Hematopoietic multipotent progenitor cell treated with erythropoietin and hydrocortisone succinate and interleukin-3 and kit ligand, for 15 days (in vitro differentiated cells): Measurements from ENCODE around the gene TMCO1.
"Not testable (repeated sequence)": the region's sequence is repeated elsewhere in the genome, so short reads cannot be mapped to it uniquely, and the experiment has no call there.

ENCODE experiments used
- DNase-seq: peaks from one replicate; pipeline ENCODE4 v3.0.0-alpha.2; 2015; ENCODE audit warnings: low spot score

TMCO1 gene, protein sequence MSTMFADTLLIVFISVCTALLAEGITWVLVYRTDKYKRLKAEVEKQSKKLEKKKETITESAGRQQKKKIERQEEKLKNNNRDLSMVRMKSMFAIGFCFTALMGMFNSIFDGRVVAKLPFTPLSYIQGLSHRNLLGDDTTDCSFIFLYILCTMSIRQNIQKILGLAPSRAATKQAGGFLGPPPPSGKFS

GRCh38 chr1:165768513-165769394, at the start of gene TMCO1:
TMCO1 (minus strand) TSS chr1:165768868; CDS start chr1:165768751, 117 bp downstream.
- peak; percentile 96 for DNase-seq

GRCh38 chr1:165816826-165817497, 48.3 kb upstream of the TMCO1 start:
- peak; percentile 45 for DNase-seq

DNA sequence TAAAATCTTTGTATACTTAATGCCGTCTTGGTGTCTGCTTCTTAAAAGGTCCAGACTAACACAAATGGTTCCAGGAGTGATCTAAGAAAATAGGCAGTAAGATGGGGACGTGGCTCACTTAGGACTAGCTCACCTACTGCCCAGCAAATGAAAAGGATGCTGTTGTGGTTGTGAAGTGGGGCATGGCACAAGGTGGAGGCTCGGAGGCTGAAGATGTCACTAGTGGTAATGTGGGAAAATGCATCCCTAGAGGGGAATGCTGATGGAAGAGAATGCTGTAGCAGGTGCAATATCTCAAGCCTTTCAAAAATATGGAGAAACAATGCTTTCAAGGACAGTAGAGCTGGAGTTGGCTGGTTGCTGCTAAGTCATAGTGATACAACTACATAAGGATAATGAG, 47.5 kb upstream of the TMCO1 start:
- DNase-seq = no peak

DNA sequence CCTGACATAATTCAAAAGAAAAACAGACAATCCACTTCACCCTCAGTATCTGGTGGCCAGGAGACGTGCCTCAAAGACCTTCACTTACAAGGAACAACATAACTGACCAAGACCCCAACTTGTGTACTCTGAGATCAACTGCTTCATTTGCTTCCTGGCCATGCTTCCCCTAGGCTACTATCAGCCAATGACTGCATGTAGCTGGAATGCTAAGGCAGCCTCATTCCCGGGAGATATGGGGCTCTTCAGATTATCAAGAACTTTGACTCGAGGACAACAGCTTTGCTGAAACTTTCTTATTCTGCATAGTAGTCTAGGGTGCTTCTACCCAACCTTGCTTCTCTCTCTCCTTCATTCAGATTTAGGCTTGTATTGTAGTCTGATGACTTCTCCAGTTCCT, 47.1 kb upstream of the TMCO1 start:
- no peak for DNase-seq

DNA sequence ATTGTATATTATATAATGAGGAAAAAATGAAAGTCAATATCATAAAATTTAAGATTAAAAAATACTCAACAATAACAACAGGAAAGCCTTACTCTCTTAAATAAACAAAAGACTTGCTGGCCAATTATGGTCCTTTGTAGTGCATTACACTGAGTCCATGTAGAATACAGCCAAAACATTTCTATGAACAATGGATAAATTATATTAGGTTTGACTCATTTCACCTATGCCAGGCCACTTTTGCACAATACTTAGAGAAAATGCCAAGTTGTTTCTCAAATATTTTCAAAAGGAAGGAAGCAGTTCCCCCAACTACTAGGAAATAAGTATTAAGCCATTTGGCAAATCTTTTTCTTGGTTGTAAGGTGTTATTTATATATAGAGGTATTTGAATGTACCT, 38.9 kb upstream of the TMCO1 start:
- DNase-seq = no peak

DNA sequence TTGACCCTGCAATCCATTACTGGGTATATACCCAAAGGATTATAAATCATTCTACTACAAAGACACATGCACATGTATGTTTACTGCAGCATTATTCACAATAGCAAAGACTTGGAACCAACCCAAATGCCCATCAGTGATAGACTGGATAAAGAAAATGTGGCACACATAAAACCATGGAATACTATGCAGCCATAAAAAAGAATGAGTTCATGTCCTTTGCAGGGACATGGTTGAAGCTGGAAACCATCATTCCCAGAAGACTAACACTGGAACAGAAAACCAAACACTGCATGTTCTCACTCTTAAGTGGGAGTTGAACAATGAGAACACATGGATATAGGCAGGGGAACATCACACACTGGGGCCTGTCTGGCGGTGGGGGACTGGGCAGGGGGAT, 35.8 kb upstream of the TMCO1 start:
- DNase-seq = not testable (repeated sequence)

DNA sequence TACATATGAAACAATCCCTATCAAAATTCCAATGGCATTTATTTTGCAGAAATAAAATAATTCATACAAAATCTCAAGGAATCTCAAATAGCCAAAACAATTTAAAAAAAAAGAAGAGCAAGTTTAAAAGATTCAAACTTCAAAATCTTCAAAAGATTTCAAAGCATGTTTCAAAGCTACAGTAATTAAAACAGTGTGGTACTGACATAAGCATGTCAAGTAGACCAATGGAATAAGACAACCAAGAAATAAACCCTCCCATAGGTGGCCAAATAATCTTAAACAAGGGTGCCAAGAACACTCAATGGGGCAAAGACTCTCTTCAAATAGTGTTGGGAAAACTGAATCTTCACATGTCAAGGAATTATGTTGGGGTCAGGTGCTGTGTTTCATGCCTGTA, 30.7 kb upstream of the TMCO1 start:
- DNase-seq = no peak

DNA sequence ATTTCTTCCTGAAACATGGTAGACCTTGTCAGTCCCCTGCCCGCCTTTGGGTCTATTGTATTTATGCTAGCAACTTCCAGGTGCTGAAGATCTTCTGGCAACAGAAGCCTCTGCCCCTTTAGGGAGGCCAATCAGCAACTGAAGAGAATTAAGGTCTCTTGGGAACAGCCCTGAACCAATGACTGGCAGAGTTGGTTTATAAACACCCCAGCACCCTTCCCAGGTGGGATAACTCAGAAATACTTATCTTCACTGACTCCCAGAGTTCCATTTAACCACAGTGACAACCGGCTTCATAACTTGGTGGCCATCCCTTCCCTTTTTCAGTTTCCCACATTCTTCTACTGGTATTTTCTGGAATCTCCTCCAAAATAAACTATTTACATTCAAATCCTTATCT, 27.2 kb upstream of the TMCO1 start:
- no peak for DNase-seq

- DNase-seq = no peak
Observed at GRCh38 chr1:165793951-165794350, 25.3 kb upstream of the TMCO1 start.

GRCh38 chr1:165787741-165788140, 19.1 kb upstream of the TMCO1 start:
- no peak for DNase-seq

DNA sequence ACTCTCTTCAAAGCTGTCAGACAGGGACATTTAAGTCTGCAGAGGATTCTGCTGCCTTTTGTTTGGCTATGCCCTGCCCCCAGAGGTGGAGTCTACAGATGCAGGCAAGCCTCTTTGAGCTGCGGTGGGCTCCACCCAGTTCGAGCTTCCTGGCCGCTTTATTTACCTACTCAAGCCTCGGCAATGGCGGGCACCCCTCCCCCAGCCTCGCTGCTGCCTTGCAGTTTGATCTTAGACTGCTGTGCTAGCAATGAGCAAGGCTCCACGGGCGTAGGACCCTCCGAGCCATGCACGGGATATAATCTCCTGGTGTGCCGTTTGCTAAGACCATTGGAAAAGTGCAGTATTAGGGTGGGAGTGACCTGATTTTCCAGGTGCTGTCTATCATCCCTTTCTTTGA, 14.9 kb upstream of the TMCO1 start:
- DNase-seq = not testable (repeated sequence)

DNA sequence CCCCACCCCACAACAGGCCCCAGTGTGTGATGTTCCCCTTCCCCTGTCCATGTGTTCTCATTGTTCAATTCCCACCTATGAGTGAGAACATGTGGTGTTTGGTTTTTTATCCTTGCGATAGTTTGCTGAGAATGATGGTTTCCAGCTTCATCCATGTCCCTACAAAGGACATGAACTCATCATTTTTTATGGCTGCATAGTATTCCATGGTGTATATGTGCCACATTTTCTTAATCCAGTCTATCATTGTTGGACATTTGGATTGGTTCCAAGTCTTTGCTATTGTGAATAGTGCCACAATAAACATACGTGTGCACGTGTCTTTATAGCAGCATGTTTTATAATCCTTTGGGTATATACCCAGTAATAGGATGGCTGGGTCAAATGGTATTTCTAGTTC, 9.5 kb upstream of the TMCO1 start:
- not testable (repeated sequence) for DNase-seq

DNA sequence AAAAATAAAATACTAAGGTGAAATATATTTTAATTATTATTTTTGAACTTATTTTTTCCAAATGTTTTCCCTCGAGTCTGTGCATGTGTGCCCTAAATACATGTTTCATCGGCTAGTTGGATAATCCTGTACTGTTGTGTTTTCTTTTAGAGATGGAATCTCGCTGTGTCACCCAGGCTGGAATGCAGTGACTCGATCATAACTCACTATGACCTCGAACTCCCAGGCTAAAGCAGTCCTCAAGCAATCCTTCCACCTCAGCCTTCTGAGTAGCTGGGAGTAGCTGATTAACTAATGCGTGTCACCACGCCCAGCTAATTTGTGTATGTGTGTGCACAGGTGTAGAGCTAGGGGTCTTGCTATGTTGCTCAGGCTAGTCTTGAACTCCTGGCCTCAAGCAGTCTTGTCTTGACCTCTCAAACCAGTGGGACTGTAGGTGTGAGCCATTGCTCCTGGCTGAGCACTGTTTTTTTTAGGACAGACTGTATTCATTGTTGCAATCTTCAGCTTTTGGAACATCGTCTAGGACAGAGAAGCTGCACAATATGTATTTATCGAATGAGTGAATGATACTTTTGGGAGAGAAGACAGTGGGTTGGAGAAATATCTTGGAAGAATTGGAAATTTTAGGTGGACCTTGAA, 4.8 kb upstream of the TMCO1 start:
- no peak for DNase-seq

DNA sequence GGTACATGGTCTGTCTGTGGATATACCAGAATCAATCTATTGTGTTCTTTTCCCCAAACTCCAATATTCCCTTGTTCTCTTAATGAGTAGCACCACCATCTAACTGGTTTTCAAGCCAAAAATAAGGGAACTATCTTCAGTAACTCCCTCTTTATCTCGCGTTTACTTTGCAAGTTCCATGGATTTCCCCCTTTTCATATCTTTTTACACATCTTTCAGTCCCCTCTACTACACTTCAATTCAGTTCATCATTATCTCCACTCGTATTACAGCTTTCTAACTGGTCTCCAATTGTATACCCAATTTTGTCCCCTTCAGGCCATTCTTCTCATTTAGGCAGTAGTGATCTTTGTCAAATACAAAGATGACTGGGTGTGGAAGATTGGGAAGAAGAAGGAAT, 4.1 kb upstream of the TMCO1 start:
- no peak for DNase-seq

DNA sequence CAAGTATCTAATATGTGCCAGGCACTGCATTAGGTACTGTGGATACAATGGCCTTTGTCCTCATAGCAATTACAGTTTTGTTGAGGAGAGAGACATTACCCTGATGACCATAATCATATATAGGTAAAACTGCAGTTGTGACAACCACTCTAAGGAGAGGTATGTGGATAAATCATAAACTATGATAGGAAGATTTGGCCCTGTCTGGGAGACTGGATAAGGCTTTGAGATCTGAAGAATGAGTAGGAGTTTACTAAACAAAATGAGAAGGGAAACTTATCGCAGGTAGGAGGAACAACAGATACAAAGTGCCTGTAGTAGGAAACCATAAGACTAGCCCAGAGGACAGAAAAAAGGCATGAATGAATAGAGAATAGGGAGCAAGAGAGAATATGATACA, 4.4 kb downstream of the TMCO1 start:
- DNase-seq = no peak

DNA sequence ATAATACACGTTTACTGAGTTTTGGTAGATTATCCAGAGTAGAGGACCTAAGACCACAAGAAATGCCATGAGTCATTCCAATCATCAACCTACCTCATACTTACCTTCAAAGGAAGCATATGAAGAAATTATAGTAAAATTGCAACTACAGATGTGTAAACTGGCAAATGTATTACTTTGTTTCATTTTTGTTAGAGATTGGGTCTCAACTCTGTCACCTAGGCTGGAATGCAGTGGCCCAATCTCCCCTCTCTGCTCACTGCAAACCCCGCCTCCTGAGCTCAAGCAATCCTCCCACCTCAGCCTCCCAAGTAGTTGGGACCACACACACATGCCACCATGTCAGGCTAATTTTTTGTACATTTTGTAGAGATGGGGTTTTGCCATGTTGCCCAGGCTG, 5.2 kb downstream of the TMCO1 start:
- no peak for DNase-seq

DNA sequence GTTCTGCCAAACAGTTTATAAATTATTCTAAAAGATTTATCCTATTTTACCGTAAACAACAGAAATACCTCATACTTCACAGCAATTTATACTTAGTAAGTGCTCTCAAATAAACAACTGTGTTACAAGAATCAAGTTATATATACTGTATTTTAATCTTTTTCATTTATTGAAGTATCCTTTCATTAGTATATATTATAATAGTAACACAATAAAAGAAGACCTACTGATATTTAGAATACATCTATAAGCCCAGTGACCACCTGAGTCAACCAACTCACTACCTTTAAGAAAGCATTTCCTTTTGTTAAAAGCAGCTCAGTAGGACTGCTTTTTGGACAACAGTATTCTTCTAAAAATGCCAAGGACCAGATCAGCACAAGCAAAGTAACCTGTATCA, 5.9 kb downstream of the TMCO1 start:
- no peak for DNase-seq

- no peak for DNase-seq
Observed at GRCh38 chr1:165759095-165759494, 9.6 kb downstream of the TMCO1 start.

DNA sequence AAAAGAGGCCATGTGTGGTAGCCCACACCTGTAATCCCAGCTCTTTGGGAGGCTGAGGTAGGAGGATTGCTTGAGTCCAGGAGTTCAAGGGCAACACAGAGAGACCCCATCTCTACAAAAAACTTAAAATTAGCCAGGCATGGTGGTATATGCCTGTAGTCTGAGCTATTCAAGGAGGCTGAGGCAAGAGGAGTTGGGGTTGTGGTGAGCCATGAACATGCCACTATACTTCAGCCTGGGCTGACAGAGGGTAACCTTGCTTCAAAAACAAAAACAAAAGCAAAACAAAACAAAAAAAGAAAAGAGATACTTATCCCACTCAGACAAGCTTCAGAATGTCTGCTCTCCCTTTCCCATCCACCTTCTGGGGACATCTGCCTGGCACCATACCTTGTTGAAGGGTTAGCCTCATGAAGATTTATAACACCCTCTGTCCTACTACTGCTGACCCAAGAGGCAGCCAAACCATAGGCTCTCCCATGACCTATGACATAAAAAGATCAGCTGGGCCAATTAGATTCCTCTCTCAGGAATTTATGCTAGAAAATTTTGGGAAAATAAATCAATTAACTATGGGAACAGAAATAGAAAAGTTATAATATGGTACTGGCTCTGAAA, 13.2 kb downstream of the TMCO1 start:
- no peak for DNase-seq

GRCh38 chr1:165753934-165754333, 14.7 kb downstream of the TMCO1 start:
- DNase-seq = no peak

DNA sequence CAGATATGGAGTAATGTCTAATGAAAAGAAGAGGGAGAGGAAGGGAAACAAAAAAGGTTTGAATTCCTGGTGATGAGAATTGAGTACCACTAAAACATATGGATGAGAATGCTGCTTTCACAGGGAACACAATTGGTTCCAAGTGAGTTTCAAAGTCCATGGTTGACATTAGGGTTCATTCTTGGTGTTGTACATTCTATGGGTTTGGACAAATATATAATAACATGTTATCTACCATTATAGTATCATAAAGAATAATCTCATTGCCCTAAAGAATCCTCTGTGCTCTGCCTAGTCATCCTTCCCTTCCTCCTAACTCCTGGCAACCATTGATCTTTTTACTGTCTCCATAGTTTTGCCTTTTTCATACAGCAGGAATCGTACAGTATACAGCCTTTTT, 20.1 kb downstream of the TMCO1 start:
- DNase-seq = no peak
